Stimulated activated CD8-positive, alpha-beta memory T cell treated with anti-CD3 and anti-CD28 coated beads, Interleukin-7, amount 100 ng/mL, for 1 hour (primary cell): ENCODE measurements around the gene APLF.
"Not testable (repeated sequence)": the region's sequence is repeated elsewhere in the genome, so short reads cannot be mapped to it uniquely, and the experiment has no call there.

Experiments used
- DNase-seq, 2 donors: peaks; one replicate each; pipeline ENCODE4 v3.0.0-alpha.2; 2020; ENCODE audit warnings: low read depth in 2 of 2

APLF gene

DNA sequence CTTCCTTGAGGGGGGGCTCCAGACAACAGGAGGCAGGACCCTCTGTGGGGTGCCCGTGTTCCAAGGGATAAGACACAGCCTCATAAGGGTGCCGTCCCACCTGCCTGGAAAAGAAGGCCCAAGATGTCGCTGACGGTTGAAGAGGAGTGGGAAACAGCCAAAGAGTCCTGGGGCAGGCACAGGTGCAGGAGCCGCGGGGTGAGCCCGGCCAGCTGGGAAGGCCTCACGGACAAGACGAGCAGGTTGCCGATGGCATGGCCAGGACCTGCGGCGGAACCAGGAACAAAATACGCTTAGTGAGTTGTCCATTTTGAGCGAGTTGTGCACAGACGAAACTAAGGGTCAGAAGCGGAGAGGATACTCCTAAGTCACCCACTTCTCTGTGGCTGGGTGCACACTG, 61.8 kb downstream of the APLF start:
- not testable (repeated sequence) for DNase-seq

DNA sequence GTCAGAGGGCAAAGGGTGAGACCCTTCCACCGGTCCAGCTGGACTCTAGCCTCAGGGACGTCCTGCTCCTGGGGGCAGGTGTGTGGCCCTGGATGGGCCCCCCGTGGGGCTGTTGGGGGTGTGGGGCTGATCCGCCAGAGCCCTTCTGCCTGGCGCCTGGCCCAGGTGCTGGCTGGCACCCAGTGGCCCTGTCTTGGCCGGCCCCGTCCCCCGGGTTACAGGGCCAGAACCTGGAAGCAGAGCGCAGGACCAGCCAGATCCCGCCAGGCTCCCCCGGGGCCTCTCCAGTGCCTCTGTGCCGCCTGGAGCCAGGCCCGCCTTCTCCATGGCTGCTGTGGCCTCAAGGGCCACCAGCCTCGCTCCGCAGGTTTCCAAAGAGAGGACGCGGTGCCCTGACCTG, 62.3 kb downstream of the APLF start:
- not testable (repeated sequence) for DNase-seq

GRCh38 chr2:68536000-68536399, 68.6 kb downstream of the APLF start:
- no peak for DNase-seq

DNA sequence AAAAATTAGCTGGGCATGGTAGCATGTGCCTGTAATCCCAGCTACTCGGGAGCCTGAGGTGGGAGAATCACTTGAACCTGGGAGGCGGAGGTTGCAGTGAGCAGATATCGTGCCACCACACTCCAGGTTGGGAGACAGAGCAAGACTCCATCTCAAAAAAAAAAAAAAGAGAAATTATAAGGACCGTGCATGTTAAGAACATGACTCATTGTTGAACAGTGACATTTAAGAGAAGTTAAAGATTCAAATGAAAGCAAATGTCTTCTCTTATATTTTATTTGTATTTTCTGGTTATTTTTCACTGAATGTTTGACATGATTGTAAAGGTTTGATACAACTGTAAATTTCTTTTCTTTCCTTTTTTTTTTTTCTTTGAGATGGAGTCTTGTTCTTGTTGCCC, 69.6 kb downstream of the APLF start:
- no peak for DNase-seq

GRCh38 chr2:68537809-68538208, 70.4 kb downstream of the APLF start:
- no peak for DNase-seq

DNA sequence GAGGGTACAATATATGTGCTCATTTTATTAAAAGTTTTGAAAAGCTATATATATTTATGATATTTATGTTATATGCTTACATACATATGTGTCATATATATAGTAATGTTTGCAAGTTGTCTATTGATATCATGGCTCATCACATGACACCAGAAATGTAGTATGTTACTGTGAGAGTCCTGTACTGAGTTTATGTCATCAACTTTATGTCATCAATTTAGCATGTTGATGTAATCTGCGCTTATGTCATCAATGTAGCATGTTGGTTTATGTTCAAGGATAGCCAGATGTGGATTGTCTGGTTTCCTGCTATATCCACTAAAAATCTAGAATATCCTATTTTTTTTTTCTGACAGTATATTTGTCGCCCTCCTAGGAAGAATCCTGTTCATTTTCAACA, 77.4 kb downstream of the APLF start:
- no peak for DNase-seq

DNA sequence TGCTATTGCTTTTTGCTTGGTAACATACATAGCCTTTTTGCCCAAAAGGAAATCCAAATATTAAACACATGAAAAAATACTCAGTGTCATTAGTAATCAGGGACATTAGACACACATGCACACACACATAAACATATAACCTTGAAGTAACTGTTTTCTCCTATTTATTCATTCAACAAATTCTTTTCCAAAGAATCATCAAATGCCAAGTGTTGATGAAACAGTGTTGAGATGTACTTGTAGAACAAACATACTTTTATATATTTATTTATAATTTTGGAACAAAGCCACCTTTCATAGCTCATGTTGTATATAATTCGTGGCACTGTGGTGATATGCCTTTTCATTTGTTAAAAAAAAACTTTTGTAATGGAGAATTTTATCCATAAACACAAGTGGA, 81.0 kb downstream of the APLF start:
- no peak for DNase-seq

DNA sequence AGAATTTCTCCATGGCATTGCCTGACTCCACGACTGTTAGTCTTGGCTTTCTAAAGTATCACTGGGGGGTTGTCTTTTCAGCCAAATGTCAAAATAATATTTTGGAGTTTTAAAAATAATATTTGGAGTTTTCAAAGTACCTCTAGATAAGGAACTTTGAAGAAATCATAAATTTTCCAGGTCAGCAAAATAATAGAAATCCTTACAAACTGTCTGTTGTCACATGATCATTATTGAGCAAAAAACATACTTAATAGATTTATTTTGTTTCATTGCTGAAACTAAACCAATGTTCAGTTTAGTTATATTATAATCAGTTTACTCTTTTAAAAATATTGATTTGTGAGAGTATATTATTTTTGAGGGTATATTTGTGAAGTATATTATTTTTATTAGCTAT, 85.7 kb downstream of the APLF start:
- DNase-seq: no peak

GRCh38 chr2:68555425-68556206, 88.2 kb downstream of the APLF start:
- DNase-seq: not testable (repeated sequence)

- DNase-seq: no peak
Measured at GRCh38 chr2:68556381-68556780, 89.0 kb downstream of the APLF start.

GRCh38 chr2:68558576-68558975, 91.2 kb downstream of the APLF start:
- DNase-seq: no peak

DNA sequence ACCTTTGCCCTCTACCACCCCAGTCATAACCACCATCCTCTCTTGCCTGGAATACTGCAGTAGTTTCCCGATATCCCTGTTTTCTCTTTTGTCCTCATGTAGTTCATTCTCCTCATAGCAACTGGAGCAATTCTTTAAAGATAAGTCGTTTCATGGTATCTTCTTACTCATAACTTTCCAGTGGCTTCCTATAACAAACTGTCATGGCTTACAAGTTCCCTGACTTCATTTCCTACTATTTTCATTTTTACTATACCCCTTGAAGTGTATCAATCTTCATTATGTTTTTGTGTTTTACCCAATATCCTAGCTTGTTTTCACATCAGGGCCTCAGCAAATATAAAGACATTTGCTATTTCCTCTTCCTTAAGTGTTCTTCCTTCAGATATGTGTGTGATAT, 92.3 kb downstream of the APLF start:
- DNase-seq: no peak

- DNase-seq: no peak
Measured at GRCh38 chr2:68560545-68560944, 93.2 kb downstream of the APLF start.

DNA sequence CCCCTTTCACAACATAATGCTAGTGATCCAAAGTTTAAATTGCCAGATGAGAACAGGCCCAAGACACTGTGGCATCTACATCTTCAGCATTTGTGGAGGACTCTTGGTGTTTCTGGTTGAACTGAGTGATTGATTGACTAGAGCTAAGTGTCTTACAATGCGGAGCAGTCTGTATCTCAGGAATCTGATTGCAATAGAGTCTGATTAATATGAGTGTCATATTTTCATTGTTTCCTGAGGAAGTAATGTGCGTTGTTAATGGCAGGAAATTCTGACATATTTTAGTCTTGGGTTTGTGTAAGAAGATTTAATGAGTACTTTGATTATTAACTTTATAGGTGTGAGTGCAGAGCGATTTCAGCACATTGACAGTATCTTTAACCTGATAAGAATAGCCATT, 94.0 kb downstream of the APLF start:
- DNase-seq: no peak

- no peak for DNase-seq
Measured at GRCh38 chr2:68562934-68563333, 95.5 kb downstream of the APLF start.

DNA sequence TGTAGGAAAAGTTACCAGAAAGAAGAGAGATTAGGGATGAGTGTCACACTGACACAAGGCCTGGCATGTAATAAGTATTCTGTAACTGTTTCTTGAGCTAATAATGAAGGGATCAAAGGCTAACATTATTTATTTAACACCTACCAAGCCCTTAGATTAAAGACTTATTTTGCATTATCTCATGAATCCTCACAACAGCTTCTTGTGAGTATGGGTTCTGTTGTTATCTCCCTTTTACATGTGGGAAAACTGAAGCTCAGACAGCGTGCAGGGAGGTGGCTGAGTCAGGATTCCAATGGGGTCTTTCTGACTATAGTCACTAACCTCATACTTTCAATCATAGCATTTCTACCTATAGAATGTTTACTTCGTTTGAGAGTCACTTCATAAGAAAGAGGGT, 97.0 kb downstream of the APLF start:
- no peak for DNase-seq

DNA sequence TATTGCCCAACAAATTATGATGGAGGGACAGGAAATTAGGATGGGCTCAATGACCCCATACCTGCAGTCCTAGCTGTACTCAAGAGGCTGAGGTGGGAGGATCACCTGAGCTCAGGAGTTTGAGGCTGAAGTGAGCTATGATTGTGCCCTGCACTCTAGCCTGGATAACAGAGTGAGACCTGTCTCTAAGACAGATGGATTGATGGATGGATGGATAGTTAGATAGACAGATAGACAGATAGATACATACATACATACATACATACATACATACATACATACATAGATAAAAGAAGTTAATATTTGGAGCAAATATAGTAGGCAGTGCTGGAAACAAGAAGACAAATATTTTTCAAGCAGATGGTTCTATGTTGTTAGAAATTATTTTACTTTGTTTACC, 97.9 kb downstream of the APLF start:
- DNase-seq: no peak

DNA sequence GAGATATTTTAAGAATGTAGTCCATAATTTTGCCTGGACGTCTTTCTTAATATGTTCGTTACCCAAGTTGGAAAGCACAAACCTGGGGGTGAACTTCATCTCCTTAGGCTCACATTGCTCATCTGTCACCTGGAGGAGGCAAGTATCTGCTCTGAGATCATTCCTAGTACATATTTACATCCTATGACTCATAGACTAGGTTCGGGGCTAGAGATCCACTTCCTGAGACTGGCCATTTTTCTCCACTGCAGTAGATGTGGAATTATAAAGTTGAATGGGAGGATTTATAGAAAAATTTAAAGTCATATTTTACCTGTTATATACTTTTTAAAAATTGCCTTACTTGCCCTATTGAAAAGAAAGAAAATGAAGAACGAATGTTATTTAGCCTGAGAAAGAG, 98.5 kb downstream of the APLF start:
- no peak for DNase-seq

GRCh38 chr2:68566362-68566761, 99.0 kb downstream of the APLF start:
- no peak for DNase-seq

- DNase-seq: no peak
Measured at GRCh38 chr2:68568116-68568515, 100.7 kb downstream of the APLF start.

DNA sequence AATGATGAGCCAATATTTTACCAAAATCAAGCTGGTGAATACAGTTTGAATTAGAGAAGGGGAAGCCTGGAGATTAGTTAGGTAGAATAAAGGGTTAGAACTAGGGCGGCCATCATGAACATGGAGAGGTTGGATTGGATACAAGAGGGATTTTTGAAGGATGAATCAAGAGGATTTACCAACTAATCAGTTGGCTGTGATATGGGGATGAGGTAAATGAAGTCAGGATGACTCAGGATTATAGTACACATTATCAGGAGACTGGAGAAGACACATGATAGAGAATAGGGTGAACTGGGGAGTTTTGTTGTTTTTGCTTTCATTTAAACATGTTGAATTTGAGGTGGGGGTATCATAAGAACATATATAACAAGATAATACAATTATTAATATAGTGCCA, 102.2 kb downstream of the APLF start:
- DNase-seq: no peak

GRCh38 chr2:68570434-68570833, 103.0 kb downstream of the APLF start:
- not testable (repeated sequence) for DNase-seq

DNA sequence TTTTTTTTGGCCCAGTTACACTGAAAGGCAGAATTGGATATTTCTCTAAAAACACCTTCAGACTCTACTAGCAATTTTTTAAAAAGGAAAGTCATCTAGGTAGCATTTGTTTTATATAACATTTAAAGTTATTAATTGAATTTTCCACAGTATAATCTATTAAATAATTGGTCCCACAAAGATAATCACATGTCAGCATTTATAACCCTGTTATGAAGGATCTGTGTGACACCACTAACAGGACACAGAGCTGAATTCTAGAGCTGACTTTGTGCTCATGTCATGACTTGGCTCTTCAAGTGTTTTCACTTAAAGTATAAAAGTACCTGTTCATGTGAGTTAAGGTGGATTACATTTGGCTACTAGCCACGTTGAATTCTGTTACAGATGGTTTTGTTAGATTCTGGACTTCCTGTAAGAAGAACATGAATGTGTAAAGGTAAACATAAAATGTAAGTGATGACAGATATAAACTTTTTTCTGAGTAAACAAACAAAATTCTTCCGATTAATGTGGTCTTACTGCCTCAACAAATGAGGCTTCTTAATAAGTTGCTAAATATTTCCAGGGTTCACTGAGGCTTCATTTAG, 106.9 kb downstream of the APLF start:
- no peak for DNase-seq

- DNase-seq: no peak
Measured at GRCh38 chr2:68577183-68577582, 109.8 kb downstream of the APLF start.
